Measurements from ENCODE around the gene ZNF619. TPM values are rescaled to one million over a fixed set of nuclear protein-coding genes. Genes with fewer than 3 reads are reported as not detected.

Gene ZNF619
- total and polyA plus RNA-seq, 9 of the 15 experiments (the other 6 are each of a cell fraction or from before 2014, with no cell fraction given) = 1.3 to 9.1 (median 6.3) TPM

- TF ChIP-seq UBTF (IDR thresholded peaks at IDR 0.05; ENCODE audit: borderline replicate concordance in 1 of 2, low read depth in 2 of 2, low read length in 2 of 2) (no peak), MYBL2 (IDR thresholded peaks at IDR 0.05; ENCODE audit: low read depth) (no peak), MYBL2 (CRISPR knock-in tag; IDR thresholded peaks at IDR 0.05; ENCODE audit: borderline replicate concordance) (no peak), CAMTA2 (CRISPR knock-in tag; conservative IDR thresholded peaks at IDR 0.05) (no peak), MEF2D (tag; conservative IDR thresholded peaks at IDR 0.05; ENCODE audit: low read depth) (no peak), TFAP4 (CRISPR knock-in tag; IDR thresholded peaks at IDR 0.05; ENCODE audit: borderline replicate concordance) (peak; percentile 75), SMAD4 (CRISPR knock-in tag; conservative IDR thresholded peaks at IDR 0.05) (peak; percentile 67), SMARCA5 (IDR thresholded peaks at IDR 0.05) (no peak)
Observed at GRCh38 chr3:40505599-40506462, 28.9 kb downstream of the ZNF619 start, which contains the start of gene ZNF620 (continued).

Measured in K562 (cell line).